ENCODE measurements around the gene DMPK.

DNA sequence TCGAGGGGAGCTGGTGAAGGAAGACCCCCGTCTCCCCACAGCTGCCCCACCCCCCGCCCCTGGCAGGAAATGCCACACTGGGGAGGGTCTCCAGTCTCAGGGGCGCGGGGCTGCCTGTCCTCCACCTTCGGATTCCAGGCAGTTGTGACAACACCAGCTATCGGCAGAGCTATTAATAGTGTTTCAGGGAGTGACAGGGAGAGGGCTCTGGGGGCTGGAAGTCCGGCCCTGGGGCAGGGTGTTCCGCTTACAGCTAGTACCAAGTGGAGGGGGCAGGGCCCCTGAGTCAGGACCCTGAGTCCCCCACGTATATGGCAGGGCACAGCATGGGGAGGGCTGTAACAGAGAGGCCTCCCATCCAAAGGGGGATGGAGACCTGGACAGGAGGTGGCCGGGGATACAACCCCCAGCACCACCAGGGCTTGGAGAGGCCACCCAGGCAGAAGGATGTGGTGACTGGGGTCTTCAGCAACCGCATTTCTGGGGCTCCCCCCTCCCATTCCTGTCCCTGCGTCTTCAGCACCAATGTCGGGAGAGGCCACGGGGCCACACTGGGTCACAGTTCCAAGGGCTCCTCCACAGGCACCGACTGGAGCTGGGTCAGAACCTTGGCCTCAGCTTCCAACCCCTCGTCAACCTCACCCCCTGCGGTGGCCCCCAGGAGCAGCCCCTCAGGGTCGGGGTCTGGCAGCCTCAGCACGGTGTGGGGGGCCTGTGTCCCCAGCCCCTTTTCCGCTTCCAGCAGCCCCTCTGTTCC, 17.2 kb downstream of the DMPK start:
- TF ChIP-seq, protein P1, sequence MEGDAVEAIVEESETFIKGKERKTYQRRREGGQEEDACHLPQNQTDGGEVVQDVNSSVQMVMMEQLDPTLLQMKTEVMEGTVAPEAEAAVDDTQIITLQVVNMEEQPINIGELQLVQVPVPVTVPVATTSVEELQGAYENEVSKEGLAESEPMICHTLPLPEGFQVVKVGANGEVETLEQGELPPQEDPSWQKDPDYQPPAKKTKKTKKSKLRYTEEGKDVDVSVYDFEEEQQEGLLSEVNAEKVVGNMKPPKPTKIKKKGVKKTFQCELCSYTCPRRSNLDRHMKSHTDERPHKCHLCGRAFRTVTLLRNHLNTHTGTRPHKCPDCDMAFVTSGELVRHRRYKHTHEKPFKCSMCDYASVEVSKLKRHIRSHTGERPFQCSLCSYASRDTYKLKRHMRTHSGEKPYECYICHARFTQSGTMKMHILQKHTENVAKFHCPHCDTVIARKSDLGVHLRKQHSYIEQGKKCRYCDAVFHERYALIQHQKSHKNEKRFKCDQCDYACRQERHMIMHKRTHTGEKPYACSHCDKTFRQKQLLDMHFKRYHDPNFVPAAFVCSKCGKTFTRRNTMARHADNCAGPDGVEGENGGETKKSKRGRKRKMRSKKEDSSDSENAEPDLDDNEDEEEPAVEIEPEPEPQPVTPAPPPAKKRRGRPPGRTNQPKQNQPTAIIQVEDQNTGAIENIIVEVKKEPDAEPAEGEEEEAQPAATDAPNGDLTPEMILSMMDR (IDR thresholded peaks at IDR 0.05; ENCODE audit: poor library complexity, severe bottlenecking): no peak
- TF ChIP-seq EP300 (conservative IDR thresholded peaks at IDR 0.05; ENCODE audit: poor library complexity, severe bottlenecking): no peak
- no peak for TF ChIP-seq POLR2AphosphoS5 (IDR thresholded peaks at IDR 0.05)
- TF ChIP-seq, protein P2, sequence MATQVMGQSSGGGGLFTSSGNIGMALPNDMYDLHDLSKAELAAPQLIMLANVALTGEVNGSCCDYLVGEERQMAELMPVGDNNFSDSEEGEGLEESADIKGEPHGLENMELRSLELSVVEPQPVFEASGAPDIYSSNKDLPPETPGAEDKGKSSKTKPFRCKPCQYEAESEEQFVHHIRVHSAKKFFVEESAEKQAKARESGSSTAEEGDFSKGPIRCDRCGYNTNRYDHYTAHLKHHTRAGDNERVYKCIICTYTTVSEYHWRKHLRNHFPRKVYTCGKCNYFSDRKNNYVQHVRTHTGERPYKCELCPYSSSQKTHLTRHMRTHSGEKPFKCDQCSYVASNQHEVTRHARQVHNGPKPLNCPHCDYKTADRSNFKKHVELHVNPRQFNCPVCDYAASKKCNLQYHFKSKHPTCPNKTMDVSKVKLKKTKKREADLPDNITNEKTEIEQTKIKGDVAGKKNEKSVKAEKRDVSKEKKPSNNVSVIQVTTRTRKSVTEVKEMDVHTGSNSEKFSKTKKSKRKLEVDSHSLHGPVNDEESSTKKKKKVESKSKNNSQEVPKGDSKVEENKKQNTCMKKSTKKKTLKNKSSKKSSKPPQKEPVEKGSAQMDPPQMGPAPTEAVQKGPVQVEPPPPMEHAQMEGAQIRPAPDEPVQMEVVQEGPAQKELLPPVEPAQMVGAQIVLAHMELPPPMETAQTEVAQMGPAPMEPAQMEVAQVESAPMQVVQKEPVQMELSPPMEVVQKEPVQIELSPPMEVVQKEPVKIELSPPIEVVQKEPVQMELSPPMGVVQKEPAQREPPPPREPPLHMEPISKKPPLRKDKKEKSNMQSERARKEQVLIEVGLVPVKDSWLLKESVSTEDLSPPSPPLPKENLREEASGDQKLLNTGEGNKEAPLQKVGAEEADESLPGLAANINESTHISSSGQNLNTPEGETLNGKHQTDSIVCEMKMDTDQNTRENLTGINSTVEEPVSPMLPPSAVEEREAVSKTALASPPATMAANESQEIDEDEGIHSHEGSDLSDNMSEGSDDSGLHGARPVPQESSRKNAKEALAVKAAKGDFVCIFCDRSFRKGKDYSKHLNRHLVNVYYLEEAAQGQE (IDR thresholded peaks at IDR 0.05; ENCODE audit: borderline replicate concordance): no peak
- TF ChIP-seq MXI1 (conservative IDR thresholded peaks at IDR 0.05; ENCODE audit: poor library complexity, severe bottlenecking): no peak
- no peak for TF ChIP-seq EZH2 (IDR thresholded peaks at IDR 0.05; ENCODE audit: borderline replicate concordance, insufficient read depth, low read length, poor library complexity, severe bottlenecking)
- TF ChIP-seq TAF1 (IDR thresholded peaks at IDR 0.05; ENCODE audit: low read depth): no peak
- no peak for TF ChIP-seq SMC3 (conservative IDR thresholded peaks at IDR 0.05; ENCODE audit: poor library complexity)

Measured in neural cell (in vitro differentiated cells).